A673 (cell line): ENCODE measurements around the gene CELSR1.
"Not testable (repeated sequence)": the region's sequence is repeated elsewhere in the genome, so short reads cannot be mapped to it uniquely, and the experiment has no call there.

Experiments
- EZH2 ChIP-seq: fragments of 200-600 bp; sonication (generic); IDR thresholded peaks from 2 replicates; pipeline ENCODE4 v1.6.1; 2017; ENCODE audit warnings: borderline replicate concordance, low read depth, mild to moderate bottlenecking, mixed read lengths, antibody characterized with exemption, low read length; ENCODE audit not compliant: poor library complexity, severe bottlenecking
- TF ChIP-seq, protein P1 (sequence below): fragments of 300-800, 200-600 bp; sonication (generic); conservative IDR thresholded peaks from 2 replicates; pipeline ENCODE4 v1.5.1; 2017; ENCODE audit warnings: low read depth, mild to moderate bottlenecking, antibody characterized with exemption, low read length, moderate library complexity, mixed read lengths

- not testable (repeated sequence) for TF ChIP-seq EZH2
- TF ChIP-seq, protein P1, sequence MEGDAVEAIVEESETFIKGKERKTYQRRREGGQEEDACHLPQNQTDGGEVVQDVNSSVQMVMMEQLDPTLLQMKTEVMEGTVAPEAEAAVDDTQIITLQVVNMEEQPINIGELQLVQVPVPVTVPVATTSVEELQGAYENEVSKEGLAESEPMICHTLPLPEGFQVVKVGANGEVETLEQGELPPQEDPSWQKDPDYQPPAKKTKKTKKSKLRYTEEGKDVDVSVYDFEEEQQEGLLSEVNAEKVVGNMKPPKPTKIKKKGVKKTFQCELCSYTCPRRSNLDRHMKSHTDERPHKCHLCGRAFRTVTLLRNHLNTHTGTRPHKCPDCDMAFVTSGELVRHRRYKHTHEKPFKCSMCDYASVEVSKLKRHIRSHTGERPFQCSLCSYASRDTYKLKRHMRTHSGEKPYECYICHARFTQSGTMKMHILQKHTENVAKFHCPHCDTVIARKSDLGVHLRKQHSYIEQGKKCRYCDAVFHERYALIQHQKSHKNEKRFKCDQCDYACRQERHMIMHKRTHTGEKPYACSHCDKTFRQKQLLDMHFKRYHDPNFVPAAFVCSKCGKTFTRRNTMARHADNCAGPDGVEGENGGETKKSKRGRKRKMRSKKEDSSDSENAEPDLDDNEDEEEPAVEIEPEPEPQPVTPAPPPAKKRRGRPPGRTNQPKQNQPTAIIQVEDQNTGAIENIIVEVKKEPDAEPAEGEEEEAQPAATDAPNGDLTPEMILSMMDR, result not testable (repeated sequence)
These were observed 133.5 kb downstream of the CELSR1 start for GRCh38 chr22:46403880-46404279.
